ENCODE measurements around the gene SYNC. TPM values are rescaled to one million over a fixed set of nuclear protein-coding genes. Genes with fewer than 3 reads are reported as not detected.

The SYNC gene
- total and polyA plus RNA-seq, 2 of the 8 experiments (the other 6 are each of a cell fraction or from before 2014, with no cell fraction given): 0.06 to 0.17 TPM

- no peak for TF ChIP-seq CHD7 (IDR thresholded peaks at IDR 0.05; ENCODE audit: insufficient replicate concordance, low read length)
- no peak for TF ChIP-seq EP300 (IDR thresholded peaks at IDR 0.05; ENCODE audit: borderline replicate concordance in 1 of 2, low read depth in 2 of 2, low read length in 2 of 2)
- TF ChIP-seq RFX5 (IDR thresholded peaks at IDR 0.05; ENCODE audit: borderline replicate concordance, low read depth, low read length): no peak
- no peak for TF ChIP-seq JUN (IDR thresholded peaks at IDR 0.05; ENCODE audit: low read depth, low read length)
- TF ChIP-seq RXRA (IDR thresholded peaks at IDR 0.05; ENCODE audit: insufficient read depth, low read depth, low read length): no peak
- TF ChIP-seq NANOG (IDR thresholded peaks at IDR 0.05; ENCODE audit: insufficient read depth, low read depth, low read length, poor library complexity, severe bottlenecking): no peak
- TF ChIP-seq SAP30 (IDR thresholded peaks at IDR 0.05; ENCODE audit: insufficient read depth, insufficient replicate concordance, low read length): no peak
- TF ChIP-seq TAF7 (optimal IDR thresholded peaks at IDR 0.05; ENCODE audit: borderline replicate concordance, low read depth, low read length): no peak
- no peak for TF ChIP-seq PHF8 (conservative IDR thresholded peaks at IDR 0.05; ENCODE audit: low read depth, low read length)
Measured at GRCh38 chr1:32703479-32704291, 1.1 kb upstream of the SYNC start (continued).
